CD4-positive, alpha-beta T cell (primary cell): ENCODE results near the gene SMOC2. TPM values are rescaled to one million over a fixed set of nuclear protein-coding genes. Genes with fewer than 3 reads are reported as not detected.

ENCODE experiments used
- ATAC-seq: fragments of 200-7000 bp; cut with Tn5 transposase; one replicate; pipeline ENCODE4 v1.10.0; 2022; ENCODE audit warnings: mild to moderate bottlenecking; ENCODE audit not compliant: poor library complexity
- CTCF ChIA-PET: fragments of 350-600 bp; sonication (Branson Sonifier 250); formaldehyde crosslinking; loops from one replicate; lab custom pipeline; 2021; ENCODE audit warnings: antibody characterized with exemption, inconsistent platforms; lab: Charles Lee
- POLR2A ChIA-PET: fragments of 350-600 bp; sonication (Branson Sonifier 250); formaldehyde crosslinking; loops from one replicate; lab custom pipeline; 2021; ENCODE audit warnings: antibody characterized with exemption, inconsistent platforms; lab: Charles Lee
- DNase-seq, 14 experiments: peaks; one replicate each; pipeline ENCODE4 v3.0.0-alpha.2; 2013 to 2020; ENCODE audit warnings: mixed read lengths in 2 of 14
- H3K27ac ChIP-seq, 2 donors: one replicate each; pipeline versions ENCODE4 v1.5.1 to v1.7.0; 2013; ENCODE audit warnings: low read length in 2 of 2, low read depth in 1 of 2, mild to moderate bottlenecking in 1 of 2
- H3K27me3 ChIP-seq, 2 experiments: 1 replicate in 1 of 2; 2 replicates in 1 of 2; pipeline versions ENCODE4 v1.6.1 to v1.7.0; 2013; ENCODE audit warnings: low read length in 2 of 2, control low read depth in 1 of 2, mild to moderate bottlenecking in 1 of 2, moderate library complexity in 1 of 2; ENCODE audit not compliant: insufficient read depth in 2 of 2, control insufficient read depth in 1 of 2
- H3K36me3 ChIP-seq: one replicate; pipeline ENCODE4 v1.6.1; 2013; ENCODE audit warnings: low read length, control low read depth; ENCODE audit not compliant: insufficient read depth
- H3K4me1 ChIP-seq: one replicate; pipeline ENCODE4 v1.6.1; 2013; ENCODE audit warnings: low read length, control low read depth; ENCODE audit not compliant: insufficient read depth
- H3K4me3 ChIP-seq: one replicate; pipeline ENCODE4 v1.5.1; 2013; ENCODE audit warnings: mild to moderate bottlenecking, low read length, moderate library complexity
- H3K9me3 ChIP-seq, 2 experiments: 1 replicate in 1 of 2; 2 replicates in 1 of 2; pipeline versions ENCODE4 v1.6.1 to v1.7.0; 2013; ENCODE audit warnings: low read length in 2 of 2, mild to moderate bottlenecking in 2 of 2, control low read depth in 1 of 2, moderate library complexity in 1 of 2; ENCODE audit not compliant: control insufficient read depth in 1 of 2, insufficient read depth in 1 of 2
- H3K27ac Mint-ChIP-seq: one replicate; pipeline ENCODE4 v1.8.0; 2020; ENCODE audit warnings: mixed read lengths
- H3K27me3 Mint-ChIP-seq: one replicate; pipeline ENCODE4 v1.8.0; 2021; ENCODE audit warnings: mixed read lengths
- H3K36me3 Mint-ChIP-seq: one replicate; pipeline ENCODE4 v1.8.0; 2021; ENCODE audit warnings: low read depth, mixed read lengths
- H3K4me1 Mint-ChIP-seq: one replicate; pipeline ENCODE4 v1.8.0; 2021; ENCODE audit warnings: low read depth, mixed read lengths
- H3K4me3 Mint-ChIP-seq: one replicate; pipeline ENCODE4 v1.8.0; 2020; ENCODE audit warnings: mild to moderate bottlenecking, mixed read lengths
- H3K9me3 Mint-ChIP-seq: one replicate; pipeline ENCODE4 v1.8.0; 2020; ENCODE audit warnings: mixed read lengths
- intact Hi-C, 2 experiments: fragments of 100-400 bp; cut with DNase I in 1 of 2; cut with micrococcal nuclease in 1 of 2; formaldehyde crosslinking; loops; one replicate each; pipeline versions ENCODE4 v1.15.1 to v1.9.0; 2023 to 2025; cut with DNase I, micrococcal nuclease
- total RNA-seq, 174 experiments: library from RNA in 2 of 174; stranded (reverse) in 2 of 174; gene quantifications; one replicate each; pipeline ENCODE4 v1.2.3 and lab custom pipeline; 2021 to 2026
- TF ChIP-seq, protein P1 (sequence below): fragments of 200-600 bp; IDR thresholded peaks from one replicate; pipeline ENCODE4 v1.8.0; 2022; ENCODE audit warnings: antibody characterized with exemption, mild to moderate bottlenecking

SMOC2 gene
- total RNA-seq, 2 experiments from 2014 or later = not detected

GRCh38 chr6:168596344-168596743 lies 155.4 kb downstream of the SMOC2 start:
- no peak for DNase-seq
- intact Hi-C loops = no loop called here
- Histone ChIP-seq H3K27me3 (no peaks in the 10 kb centered on the region), H3K27ac (no peak overlapping the region), H3K4me3 (no peak overlapping the region), H3K36me3 (no peaks in the 10 kb centered on the region), H3K4me1 (no peaks in the 10 kb centered on the region), H3K9me3 (peaks cover 0 to 21% of the 10 kb centered on the region in 2 experiments)
- ChIA-PET POLR2A (no interaction called here), CTCF (no interaction called here)
- H3K27ac Mint-ChIP-seq = no peak overlapping the region
- H3K4me3 Mint-ChIP-seq = no peak overlapping the region
- H3K36me3 Mint-ChIP-seq = no peaks in the 10 kb centered on the region
- ATAC-seq = no peak
- H3K4me1 Mint-ChIP-seq = no peaks in the 10 kb centered on the region
- no peaks in the 10 kb centered on the region for H3K27me3 Mint-ChIP-seq
- peaks cover 2% of the 10 kb centered on the region for H3K9me3 Mint-ChIP-seq
- TF ChIP-seq, protein P1, sequence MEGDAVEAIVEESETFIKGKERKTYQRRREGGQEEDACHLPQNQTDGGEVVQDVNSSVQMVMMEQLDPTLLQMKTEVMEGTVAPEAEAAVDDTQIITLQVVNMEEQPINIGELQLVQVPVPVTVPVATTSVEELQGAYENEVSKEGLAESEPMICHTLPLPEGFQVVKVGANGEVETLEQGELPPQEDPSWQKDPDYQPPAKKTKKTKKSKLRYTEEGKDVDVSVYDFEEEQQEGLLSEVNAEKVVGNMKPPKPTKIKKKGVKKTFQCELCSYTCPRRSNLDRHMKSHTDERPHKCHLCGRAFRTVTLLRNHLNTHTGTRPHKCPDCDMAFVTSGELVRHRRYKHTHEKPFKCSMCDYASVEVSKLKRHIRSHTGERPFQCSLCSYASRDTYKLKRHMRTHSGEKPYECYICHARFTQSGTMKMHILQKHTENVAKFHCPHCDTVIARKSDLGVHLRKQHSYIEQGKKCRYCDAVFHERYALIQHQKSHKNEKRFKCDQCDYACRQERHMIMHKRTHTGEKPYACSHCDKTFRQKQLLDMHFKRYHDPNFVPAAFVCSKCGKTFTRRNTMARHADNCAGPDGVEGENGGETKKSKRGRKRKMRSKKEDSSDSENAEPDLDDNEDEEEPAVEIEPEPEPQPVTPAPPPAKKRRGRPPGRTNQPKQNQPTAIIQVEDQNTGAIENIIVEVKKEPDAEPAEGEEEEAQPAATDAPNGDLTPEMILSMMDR = no peak

- H3K4me1 ChIP-seq = no peaks in the 10 kb centered on the region
- Mint-ChIP-seq H3K9me3 (no peaks in the 10 kb centered on the region), H3K4me1 (no peaks in the 10 kb centered on the region), H3K36me3 (no peaks in the 10 kb centered on the region), H3K27me3 (peaks cover 4% of the 10 kb centered on the region), H3K27ac (no peak overlapping the region), H3K4me3 (no peak overlapping the region)
- no peak overlapping the region for H3K27ac ChIP-seq
- H3K27me3 ChIP-seq = no peaks in the 10 kb centered on the region
- ChIA-PET CTCF (no interaction called here), POLR2A (no interaction called here)
- intact Hi-C loops = no loop called here
- H3K9me3 ChIP-seq = peaks cover 0 to 15% of the 10 kb centered on the region in 2 experiments
- TF ChIP-seq, protein P1 = no peak
- no peak for ATAC-seq
- DNase-seq = no peak
- H3K4me3 ChIP-seq = no peak overlapping the region
- H3K36me3 ChIP-seq = no peaks in the 10 kb centered on the region
These were observed 156.5 kb downstream of the SMOC2 start for GRCh38 chr6:168597471-168597875.

DNA sequence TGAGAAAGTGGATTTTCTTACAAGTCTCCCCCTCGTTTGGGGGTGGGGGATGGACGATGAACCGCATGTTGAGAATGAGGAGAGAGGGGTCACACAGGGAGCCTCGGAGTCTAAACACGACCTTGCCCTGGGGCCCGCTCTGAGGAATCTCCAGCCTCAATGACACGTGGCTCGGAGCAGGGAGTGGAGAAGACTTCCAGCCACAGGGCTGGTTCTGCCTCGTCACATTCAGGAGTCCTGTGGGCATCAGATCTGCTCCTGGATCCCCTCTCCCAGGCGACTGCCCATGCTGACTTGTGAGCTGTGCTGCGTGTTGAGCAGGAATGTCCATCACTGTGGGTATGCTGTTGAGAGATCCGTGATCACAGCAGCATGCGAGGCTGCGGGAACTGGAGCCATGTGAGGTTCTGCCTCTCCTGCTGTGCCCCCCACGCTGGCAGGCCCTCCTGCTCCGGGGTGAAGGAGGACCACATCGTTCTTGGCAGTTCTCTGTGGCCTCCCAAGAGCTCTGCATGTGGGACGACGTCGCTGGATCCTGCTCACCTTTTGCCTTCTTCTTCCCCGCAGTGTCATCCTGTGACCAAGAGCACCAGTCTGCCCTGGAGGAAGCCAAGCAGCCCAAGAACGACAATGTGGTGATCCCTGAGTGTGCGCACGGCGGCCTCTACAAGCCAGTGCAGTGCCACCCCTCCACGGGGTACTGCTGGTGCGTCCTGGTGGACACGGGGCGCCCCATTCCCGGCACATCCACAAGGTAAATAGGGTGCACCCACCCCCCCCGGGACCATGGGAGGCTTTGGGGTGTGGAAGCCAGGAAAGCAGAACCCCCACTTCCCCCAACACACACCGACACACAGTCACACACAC lies 157.5 kb downstream of the SMOC2 start:
- TF ChIP-seq, protein P1 = no peak
- ATAC-seq = no peak
- intact Hi-C loops = no loop called here

More for the DNA sequence above, 157.5 kb downstream of the SMOC2 start:
- Mint-ChIP-seq H3K27ac (no peak overlapping the region), H3K9me3 (no peaks in the 10 kb centered on the region), H3K4me3 (no peak overlapping the region), H3K27me3 (peaks cover 11% of the 10 kb centered on the region), H3K36me3 (no peaks in the 10 kb centered on the region), H3K4me1 (no peaks in the 10 kb centered on the region)
- no peaks in the 10 kb centered on the region for H3K36me3 ChIP-seq
- H3K9me3 ChIP-seq = peaks cover 0 to 13% of the 10 kb centered on the region in 2 experiments
- DNase-seq = no peak
- CTCF ChIA-PET = no interaction called here
- no peak overlapping the region for H3K4me3 ChIP-seq
- no peaks in the 10 kb centered on the region for H3K27me3 ChIP-seq
- POLR2A ChIA-PET = no interaction called here
- no peaks in the 10 kb centered on the region for H3K4me1 ChIP-seq
- no peak overlapping the region for H3K27ac ChIP-seq
